Measurements from ENCODE around the gene SERINC4. TPM values are rescaled to one million over a fixed set of nuclear protein-coding genes. Genes with fewer than 3 reads are reported as not detected.

SERINC4 gene
- total and polyA plus RNA-seq, 9 of the 15 experiments (the other 6 are each of a cell fraction or from before 2014, with no cell fraction given): 0.14 to 0.86 (median 0.18) TPM; not detected in 2

DNA sequence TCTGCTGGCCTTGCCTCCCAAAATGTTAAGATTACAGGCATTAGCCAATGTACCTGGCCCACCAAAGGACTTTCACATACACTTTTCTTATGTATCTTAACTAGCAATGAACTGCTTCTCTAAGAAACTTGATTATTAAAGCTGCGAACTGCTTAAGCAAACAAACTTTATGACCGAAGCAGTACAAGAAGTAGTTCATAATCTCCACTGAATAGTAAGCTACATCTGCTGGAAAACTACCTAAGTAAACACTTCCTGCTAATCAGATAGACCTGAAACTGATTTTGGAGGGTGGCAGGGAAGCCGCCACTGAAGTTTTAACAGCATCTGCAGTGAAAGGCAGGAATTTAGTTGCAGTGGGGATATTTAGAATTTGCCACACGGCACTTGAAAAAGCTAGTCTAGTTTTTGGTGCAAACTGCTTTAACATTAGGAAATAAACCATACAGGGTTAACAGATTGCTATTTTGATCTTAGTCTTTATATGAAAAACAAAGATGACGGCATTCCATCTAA, 8.5 kb upstream of the SERINC4 start:
- ChIA-PET POLR2A (interaction anchor here (1.7 to 3.6 kb wide), 4 partner anchors 8 to 16 kb away, joined by 8 to 19 read pairs (median 14); partner anchors contain the start of genes HYPK, MFAP1 and SERINC4), CTCF (ENCODE audit: low intra/inter-chr PET ratio) (no interaction called here)
- Histone ChIP-seq H3K36me3 (ENCODE audit: control insufficient read depth, insufficient read depth, low read length) (peaks cover 91% of the 10 kb centered on the region), H3K27ac (ENCODE audit: extremely low read depth, low read depth, low read length) (no peak overlapping the region), H3K4me3 (no peak overlapping the region), H3K9me3 (replicated peaks; ENCODE audit: control insufficient read depth, insufficient read depth, low read depth, low read length) (no peaks in the 10 kb centered on the region), H2AFZ (ENCODE audit: low read depth, low read length) (no peak overlapping the region), H3K4me2 (ENCODE audit: insufficient read depth, low read length) (no peak overlapping the region), H3K79me2 (ENCODE audit: control insufficient read depth, insufficient read depth, low read length) (no peaks in the 10 kb centered on the region), H3K27me3 (ENCODE audit: control insufficient read depth in 2 of 2, insufficient read depth in 2 of 2, low read length in 2 of 2) (no peaks in the 10 kb centered on the region), H4K20me1 (replicated peaks; ENCODE audit: control insufficient read depth, insufficient read depth, low read length) (no peaks in the 10 kb centered on the region), H3K9ac (ENCODE audit: insufficient read depth in 1 of 2, low read depth in 2 of 2, low read length in 2 of 2) (no peak overlapping the region), H3K9me1 (ENCODE audit: control insufficient read depth, insufficient read depth, low read length) (peaks cover 7% of the 10 kb centered on the region), H3K4me1 (replicated peaks in 1 of 2; ENCODE audit: control insufficient read depth in 2 of 2, insufficient read depth in 2 of 2, low read length in 2 of 2) (peaks cover 0 to 6% of the 10 kb centered on the region in 2 experiments; a peak in 2 of 5 replicates)
- DNase-seq (ENCODE audit: extremely low read depth in 1 of 4, low spot score in 3 of 4) (no peak), ATAC-seq (no peak), FAIRE-seq (no peak)
- intact Hi-C loops (cut with micrococcal nuclease) (no loop called here), in situ Hi-C loops (cut with MboI) (no loop called here)
- no TSS peak for BruUV-seq (replicated peaks)
- 95% methylated on average over 5 of the region's 5 CpGs for WGBS (ENCODE audit: insufficient coverage, low coverage, missing lambda C conversion rate)
- no peak for TF ChIP-seq ZNF143 (CRISPR knock-in tag; IDR thresholded peaks at IDR 0.05)
- no peak for TF ChIP-seq SMARCE1 (IDR thresholded peaks at IDR 0.05)
- TF ChIP-seq, protein P1, sequence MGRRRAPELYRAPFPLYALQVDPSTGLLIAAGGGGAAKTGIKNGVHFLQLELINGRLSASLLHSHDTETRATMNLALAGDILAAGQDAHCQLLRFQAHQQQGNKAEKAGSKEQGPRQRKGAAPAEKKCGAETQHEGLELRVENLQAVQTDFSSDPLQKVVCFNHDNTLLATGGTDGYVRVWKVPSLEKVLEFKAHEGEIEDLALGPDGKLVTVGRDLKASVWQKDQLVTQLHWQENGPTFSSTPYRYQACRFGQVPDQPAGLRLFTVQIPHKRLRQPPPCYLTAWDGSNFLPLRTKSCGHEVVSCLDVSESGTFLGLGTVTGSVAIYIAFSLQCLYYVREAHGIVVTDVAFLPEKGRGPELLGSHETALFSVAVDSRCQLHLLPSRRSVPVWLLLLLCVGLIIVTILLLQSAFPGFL (CRISPR knock-in tag; IDR thresholded peaks at IDR 0.05): no peak
- TF ChIP-seq GTF2E2 (tag; IDR thresholded peaks at IDR 0.05): no peak
- no peak for TF ChIP-seq NR3C1 (CRISPR knock-in tag; IDR thresholded peaks at IDR 0.05)
- TF ChIP-seq NR2C2 (CRISPR knock-in tag; IDR thresholded peaks at IDR 0.05): no peak
- TF ChIP-seq NR2C2 (tag; IDR thresholded peaks at IDR 0.05): no peak
- no peak for TF ChIP-seq GABPB2 (CRISPR knock-in tag; conservative IDR thresholded peaks at IDR 0.05)
- no peak for TF ChIP-seq SMARCA5 (IDR thresholded peaks at IDR 0.05)
- TF ChIP-seq XRCC4 (IDR thresholded peaks at IDR 0.05; ENCODE audit: extremely low read depth, insufficient read depth, insufficient read length): no peak
- TF ChIP-seq PML (IDR thresholded peaks at IDR 0.05; ENCODE audit: low read length): no peak
- TF ChIP-seq POU5F1 (IDR thresholded peaks at IDR 0.05; ENCODE audit: borderline replicate concordance, low read depth, low read length, partially characterized antibody): no peak
- TF ChIP-seq GTF2F1 (IDR thresholded peaks at IDR 0.05; ENCODE audit: low read depth, low read length): no peak
- no peak for TF ChIP-seq ZFP30 (CRISPR knock-in tag; IDR thresholded peaks at IDR 0.05; ENCODE audit: borderline replicate concordance)
- TF ChIP-seq MAZ (CRISPR knock-in tag; conservative IDR thresholded peaks at IDR 0.05 in 1 of 2, IDR thresholded peaks at IDR 0.05 in 1 of 2): no peak
- TF ChIP-seq GATAD2A (IDR thresholded peaks at IDR 0.05): no peak
- TF ChIP-seq ZNF644 (tag; IDR thresholded peaks at IDR 0.05; ENCODE audit: low read depth): no peak
